NCI-H460 (cell line): ENCODE measurements around the gene DGCR2. TPM values are rescaled to one million over a fixed set of nuclear protein-coding genes. Genes with fewer than 3 reads are reported as not detected.
"Not testable (repeated sequence)": the region's sequence is repeated elsewhere in the genome, so short reads cannot be mapped to it uniquely, and the experiment has no call there.

Experiments
- DNase-seq: peaks from one replicate; pipeline ENCODE4 v3.0.0-alpha.2; 2016; ENCODE audit warnings: low read depth; ENCODE audit errors: extremely low read depth
- small RNA-seq, 2 experiments: library from RNA; depleted of rRNA; stranded (forward); fragments of <200 nt; gene quantifications; one replicate each; pipeline ENCODE3, GENCODE V24; 2014
- total RNA-seq: library from RNA; depleted of rRNA; stranded (reverse); fragments of >200 nt; shearing (Covaris generic); gene quantifications from 2 replicates; pipeline ENCODE4 v1.2.3, GENCODE V29; 2014; rRNA removed

The DGCR2 gene
- total RNA-seq, 1 experiment from 2014 or later, result 15.0 TPM

DNA sequence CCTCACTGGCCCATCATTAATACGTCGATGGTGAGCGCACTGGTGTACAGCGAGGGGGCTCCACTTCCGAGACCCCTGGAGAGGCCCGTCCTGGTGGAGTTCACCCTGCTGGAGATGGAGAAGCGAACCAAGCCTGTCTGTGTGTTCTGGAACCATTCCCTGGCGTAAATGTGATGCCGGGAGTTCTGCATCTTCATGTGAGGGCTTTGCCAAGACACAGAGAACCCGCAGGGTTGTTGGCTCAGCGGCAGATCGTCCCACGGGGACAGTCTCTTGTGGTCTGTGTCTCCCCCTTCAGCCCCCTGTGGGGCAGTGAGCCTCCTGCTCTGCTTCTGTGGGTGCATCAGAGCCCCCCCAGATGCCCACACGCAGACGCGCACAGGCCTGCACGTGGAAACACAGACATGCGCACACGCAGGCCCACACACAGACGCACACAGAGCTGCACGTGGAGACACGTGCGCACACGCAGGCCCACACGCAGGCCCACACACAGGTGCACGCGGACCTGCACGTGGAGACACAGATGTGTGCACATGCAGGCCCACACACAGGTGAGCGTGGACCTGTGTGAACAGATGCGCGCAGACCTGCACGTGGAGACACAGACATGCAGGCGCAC lies 130.3 kb downstream of the DGCR2 start:
- DNase-seq, result no peak

DNA sequence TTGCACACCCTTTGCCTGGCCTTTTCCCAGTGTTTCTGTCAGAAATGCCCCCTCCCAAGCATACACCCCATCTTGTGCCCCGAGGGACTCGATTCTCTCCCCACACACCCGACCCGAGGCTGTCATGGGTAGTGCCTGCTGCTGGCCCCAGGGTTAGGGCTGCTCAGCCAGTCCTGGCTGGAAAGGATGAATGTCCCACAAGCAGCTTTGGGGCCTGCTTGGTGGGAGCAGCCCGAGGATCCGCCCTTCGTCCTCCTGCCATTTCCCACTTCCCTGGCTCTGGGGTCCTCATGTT lies 131.1 kb downstream of the DGCR2 start:
- no peak for DNase-seq

DNA sequence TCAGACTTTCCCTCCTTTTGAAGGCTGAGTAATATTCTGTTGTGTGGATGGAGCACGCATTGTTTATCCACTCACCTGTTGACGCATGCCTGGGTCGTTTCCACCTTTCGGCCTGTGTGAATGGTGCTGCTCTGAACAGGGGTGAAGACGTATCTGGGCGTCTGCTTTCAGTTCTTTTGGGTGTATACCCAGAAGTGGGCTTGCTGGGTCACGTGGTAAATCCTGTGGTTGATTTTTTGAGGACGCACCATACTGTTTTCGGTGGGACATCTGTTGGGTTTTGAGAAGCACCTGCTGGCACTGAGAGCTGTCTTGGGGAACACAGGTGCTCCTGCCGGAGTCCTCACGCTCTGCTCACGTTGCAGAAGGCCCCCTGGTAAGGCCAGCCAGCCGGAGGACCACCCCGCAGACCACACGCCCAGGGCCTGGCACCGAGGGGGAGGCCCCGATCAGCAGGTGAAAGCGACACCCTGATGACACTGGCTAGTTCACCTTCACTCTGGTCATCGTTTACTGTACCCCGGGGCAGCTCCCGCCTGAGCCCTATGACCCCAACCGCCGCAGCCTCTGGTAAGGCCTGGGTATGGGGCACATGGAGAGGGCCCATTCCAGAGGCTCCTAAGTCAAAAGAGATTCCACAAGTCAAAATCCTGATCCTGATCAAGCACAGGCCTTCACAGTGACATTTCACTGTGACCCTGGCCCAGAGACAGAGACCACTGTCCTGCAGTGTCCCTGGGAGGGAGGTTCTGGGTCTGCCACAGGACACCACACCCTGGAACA lies 131.7 kb downstream of the DGCR2 start:
- DNase-seq, result no peak

DNA sequence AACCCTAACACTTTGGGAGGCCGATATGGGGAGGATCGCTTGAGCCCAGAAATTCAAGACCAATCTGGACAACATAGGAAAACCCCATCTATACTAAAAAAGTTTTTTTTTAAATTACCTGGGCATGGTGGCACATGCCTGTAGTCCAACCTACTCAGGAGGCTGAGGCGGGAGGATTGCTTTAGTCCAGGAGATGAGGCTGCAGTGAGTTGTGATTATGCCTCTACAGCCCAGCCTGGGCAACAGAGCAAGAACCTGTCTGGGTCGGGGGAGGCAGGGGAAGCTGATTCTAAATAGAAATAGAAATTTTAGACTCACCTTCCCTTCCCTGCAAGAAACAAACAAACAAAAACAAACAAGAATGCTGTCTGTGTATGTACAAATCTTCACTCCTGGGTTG lies 133.3 kb downstream of the DGCR2 start:
- no peak for DNase-seq

DNA sequence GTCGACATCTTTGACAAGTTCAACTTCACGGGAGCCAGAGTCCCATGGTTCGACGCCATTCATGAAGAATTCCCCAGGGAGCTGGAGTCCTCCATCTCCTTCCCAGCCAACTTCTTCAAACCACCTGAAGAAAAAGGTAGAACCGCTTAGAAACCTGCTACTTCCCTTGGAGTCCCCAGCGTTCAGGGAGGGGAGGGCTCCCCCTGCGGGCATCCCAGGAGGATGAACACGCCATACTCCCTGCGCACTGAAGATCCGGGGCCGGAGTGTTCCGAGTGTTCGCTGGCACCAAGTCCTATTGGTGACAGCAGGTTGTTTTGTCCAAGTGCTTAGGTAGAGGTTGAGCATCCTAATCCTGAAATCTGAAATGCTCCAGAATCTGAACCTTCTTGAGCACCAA lies 134.4 kb downstream of the DGCR2 start:
- no peak for DNase-seq

DNA sequence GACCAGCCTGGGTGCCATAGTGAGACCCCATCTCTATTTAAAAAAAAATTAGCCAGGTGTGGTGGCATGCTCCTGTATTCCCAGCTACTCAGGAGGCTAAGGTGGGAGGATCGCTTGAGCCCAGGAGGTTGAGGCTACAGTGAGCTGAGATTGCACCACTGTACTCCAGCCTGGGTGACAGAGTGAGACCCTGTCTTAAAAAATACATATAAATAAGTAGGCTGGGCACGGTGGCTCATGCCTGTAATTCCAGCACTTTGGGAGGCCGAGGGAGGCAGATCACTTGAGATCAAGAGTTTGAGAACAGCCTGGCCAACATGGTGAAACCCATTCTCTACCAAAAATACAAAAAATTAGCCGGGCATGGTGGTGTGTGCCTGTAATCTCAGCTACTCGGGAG lies 135.1 kb downstream of the DGCR2 start:
- not testable (repeated sequence) for DNase-seq

Small RNAs within 50 kb of the gene (small RNA-seq; reads per million reads assigned to genes)
- gene RF00019, result 0 reads per million in 2 experiments

Other genes starting within 250 kb of the DGCR2 start
- 0.35 and 3.0 TPM in 2 replicates for gene DGCR6, start 216.1 kb downstream of the DGCR2 start, total RNA-seq
- 0.23 and 0.40 TPM in 2 replicates for gene PRODH, start 186.1 kb downstream of the DGCR2 start, total RNA-seq
- not detected in 2 replicates for gene TSSK2, start 8.9 kb upstream of the DGCR2 start, total RNA-seq
- 7.3 and 7.8 TPM in 2 replicates for gene ESS2, start 22.2 kb upstream of the DGCR2 start, total RNA-seq
- not detected in 2 replicates for gene GSC2, start 27.9 kb upstream of the DGCR2 start, total RNA-seq
- gene SLC25A1, start 56.3 kb upstream of the DGCR2 start, total RNA-seq, result 34.6 and 42.3 TPM in 2 replicates
- gene CLTCL1, start 169.3 kb upstream of the DGCR2 start, total RNA-seq, result 2.0 and 2.6 TPM in 2 replicates